Thyroid gland (tissue), 4 donors: Measurements from ENCODE around the gene ECSIT.
"Not testable (repeated sequence)": the region's sequence is repeated elsewhere in the genome, so short reads cannot be mapped to it uniquely, and the experiment has no call there.

Experiments used
- POLR2A ChIP-seq, 2 donors: fragments of 450-650 bp; IDR thresholded peaks; one replicate each; pipeline ENCODE4 v1.6.1; 2017; ENCODE audit warnings: antibody characterized with exemption in 2 of 2, mild to moderate bottlenecking in 2 of 2, moderate library complexity in 1 of 2
- TF ChIP-seq, protein P1 (sequence below), 6 experiments: fragments of 200-600 bp in 3 of 6; fragments of 450-650 bp in 3 of 6; sonication (generic) in 3 of 6; IDR thresholded peaks; one replicate each; pipeline ENCODE4 v1.5.1; 2016 to 2019; ENCODE audit warnings: antibody characterized with exemption in 6 of 6, mild to moderate bottlenecking in 2 of 6, inconsistent platforms in 1 of 6, moderate library complexity in 1 of 6

DNA sequence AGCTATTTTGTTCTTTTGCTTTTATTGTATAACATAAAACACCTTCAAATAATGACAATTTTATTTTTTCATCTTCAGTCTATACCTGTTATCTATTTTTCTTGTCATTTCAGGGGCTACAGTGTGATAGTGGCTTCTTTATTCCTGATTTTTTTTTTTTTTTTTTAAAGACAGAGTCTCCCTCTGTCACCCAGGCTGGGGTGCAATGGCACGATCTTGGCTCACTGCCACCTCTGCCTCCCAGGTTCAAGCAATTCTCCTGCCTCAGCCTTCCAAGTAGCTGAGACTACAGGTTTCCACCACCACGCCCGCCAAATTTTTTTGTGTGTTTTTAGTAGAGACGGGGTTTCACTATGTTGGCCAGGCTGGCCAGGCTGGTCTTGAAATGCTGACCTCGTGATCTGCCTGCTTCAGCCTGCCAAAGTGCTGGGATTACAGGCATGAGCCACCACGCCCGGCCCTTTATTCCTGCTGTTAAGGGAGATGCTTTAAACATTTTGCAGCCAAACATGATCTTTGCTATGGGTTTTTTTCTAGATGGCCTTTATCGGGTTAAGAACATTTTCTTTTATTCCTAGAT, 60.6 kb downstream of the ECSIT start:
- TF ChIP-seq, protein P1, sequence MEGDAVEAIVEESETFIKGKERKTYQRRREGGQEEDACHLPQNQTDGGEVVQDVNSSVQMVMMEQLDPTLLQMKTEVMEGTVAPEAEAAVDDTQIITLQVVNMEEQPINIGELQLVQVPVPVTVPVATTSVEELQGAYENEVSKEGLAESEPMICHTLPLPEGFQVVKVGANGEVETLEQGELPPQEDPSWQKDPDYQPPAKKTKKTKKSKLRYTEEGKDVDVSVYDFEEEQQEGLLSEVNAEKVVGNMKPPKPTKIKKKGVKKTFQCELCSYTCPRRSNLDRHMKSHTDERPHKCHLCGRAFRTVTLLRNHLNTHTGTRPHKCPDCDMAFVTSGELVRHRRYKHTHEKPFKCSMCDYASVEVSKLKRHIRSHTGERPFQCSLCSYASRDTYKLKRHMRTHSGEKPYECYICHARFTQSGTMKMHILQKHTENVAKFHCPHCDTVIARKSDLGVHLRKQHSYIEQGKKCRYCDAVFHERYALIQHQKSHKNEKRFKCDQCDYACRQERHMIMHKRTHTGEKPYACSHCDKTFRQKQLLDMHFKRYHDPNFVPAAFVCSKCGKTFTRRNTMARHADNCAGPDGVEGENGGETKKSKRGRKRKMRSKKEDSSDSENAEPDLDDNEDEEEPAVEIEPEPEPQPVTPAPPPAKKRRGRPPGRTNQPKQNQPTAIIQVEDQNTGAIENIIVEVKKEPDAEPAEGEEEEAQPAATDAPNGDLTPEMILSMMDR (IDR thresholded peaks at IDR 0.05) = not testable (repeated sequence)
- not testable (repeated sequence) for TF ChIP-seq POLR2A (IDR thresholded peaks at IDR 0.05)
